ENCODE data around the gene GPC1. TPM values are rescaled to one million over a fixed set of nuclear protein-coding genes. Genes with fewer than 3 reads are reported as not detected.
A peak's percentile ranks its signal among the peaks of the same experiment; 100 is the strongest.

GPC1 gene
- total RNA-seq, 4 donors from 2014 or later = 117 to 153 (median 144) TPM

- WGBS, 2 donors = 41 to 55% methylated on average over 21 to 25 of the region's 31 CpGs
These were observed 43.1 kb upstream of the GPC1 start for GRCh38 chr2:240392084-240392947.

GRCh38 chr2:240392948-240393830 lies 42.3 kb upstream of the GPC1 start:
- no peak overlapping the region for H3K4me3 ChIP-seq
- 84 to 86% methylated on average over 21 to 23 of the region's 23 CpGs for WGBS, 2 donors
- no peaks in the 10 kb centered on the region for H3K27me3 ChIP-seq
- no peaks in the 10 kb centered on the region for H3K36me3 ChIP-seq
- no peaks in the 10 kb centered on the region for H3K9me3 ChIP-seq
- DNase-seq (ENCODE audit: low spot score in 2 of 2) = peak in 1 of 2 donors; percentile 11
- H3K27ac ChIP-seq = peak overlapping the region in 1 of 4 donors; percentile 38
- peaks cover 0 to 19% (median 2%) of the 10 kb centered on the region in 4 donors for H3K4me1 ChIP-seq
- TF ChIP-seq POLR2A (IDR thresholded peaks at IDR 0.05) (no peak), EP300 (IDR thresholded peaks at IDR 0.05) (no peak), CTCF (IDR thresholded peaks at IDR 0.05) (no peak)

More at GRCh38 chr2:240392084-240392947, 43.1 kb upstream of the GPC1 start:
- no peaks in the 10 kb centered on the region for H3K9me3 ChIP-seq
- peaks cover 0 to 22% (median 5%) of the 10 kb centered on the region in 4 donors for H3K4me1 ChIP-seq
- H3K4me3 ChIP-seq = no peak overlapping the region
- DNase-seq (ENCODE audit: low spot score in 2 of 2) = peak in 1 of 2 donors; percentile 11
- H3K27me3 ChIP-seq = no peaks in the 10 kb centered on the region
- H3K27ac ChIP-seq = peak overlapping the region in 2 of 4 donors; percentile 38 to 40
- TF ChIP-seq POLR2A (IDR thresholded peaks at IDR 0.05) (no peak), CTCF (IDR thresholded peaks at IDR 0.05) (no peak), EP300 (IDR thresholded peaks at IDR 0.05) (no peak)
- no peaks in the 10 kb centered on the region for H3K36me3 ChIP-seq

DNA sequence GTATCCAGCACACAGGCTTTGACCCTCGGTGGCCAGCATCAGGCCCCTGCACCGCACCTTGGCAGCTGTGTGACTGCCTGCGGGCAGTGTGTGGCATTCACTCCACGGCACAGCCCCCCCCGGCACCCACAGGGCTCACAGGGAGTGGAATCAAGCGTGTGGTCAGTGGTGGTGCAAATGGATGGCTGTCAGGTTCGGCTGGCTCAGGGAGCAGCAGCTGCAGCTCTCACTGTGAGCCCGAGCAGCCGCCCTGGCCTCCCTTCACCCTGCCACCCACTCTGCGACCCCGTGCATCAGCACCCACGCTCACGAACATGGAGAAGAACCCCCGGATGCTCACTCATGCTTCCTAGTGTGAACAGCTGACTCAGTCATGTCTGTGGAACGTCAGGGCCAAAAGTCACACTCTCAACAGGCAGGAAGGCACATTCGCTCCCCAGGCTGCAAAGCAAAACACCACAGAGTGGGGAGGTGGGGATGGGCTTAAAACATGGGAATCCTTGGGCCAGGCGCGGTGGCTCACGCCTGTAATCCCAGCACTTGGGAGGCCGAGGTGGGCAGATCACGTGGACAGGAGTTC lies 41.5 kb upstream of the GPC1 start:
- TF ChIP-seq CTCF (IDR thresholded peaks at IDR 0.05) (no peak), POLR2A (IDR thresholded peaks at IDR 0.05) (no peak), EP300 (IDR thresholded peaks at IDR 0.05) (no peak)
- H3K27ac ChIP-seq = no peak overlapping the region
- 78 to 81% methylated on average over 13 to 20 of the region's 21 CpGs for WGBS, 2 donors
- H3K4me3 ChIP-seq = no peak overlapping the region
- no peaks in the 10 kb centered on the region for H3K27me3 ChIP-seq
- H3K4me1 ChIP-seq = peaks cover 0 to 20% (median 2%) of the 10 kb centered on the region in 4 donors
- DNase-seq (ENCODE audit: low spot score in 2 of 2) = peak in 1 of 2 donors; percentile 8
- no peaks in the 10 kb centered on the region for H3K36me3 ChIP-seq
- no peaks in the 10 kb centered on the region for H3K9me3 ChIP-seq

GRCh38 chr2:240394549-240394948 lies 40.9 kb upstream of the GPC1 start:
- Histone ChIP-seq H3K4me1 (peaks cover 0 to 20% (median 2%) of the 10 kb centered on the region in 4 donors), H3K27ac (no peak overlapping the region), H3K9me3 (no peaks in the 10 kb centered on the region), H3K4me3 (no peak overlapping the region), H3K27me3 (no peaks in the 10 kb centered on the region), H3K36me3 (no peaks in the 10 kb centered on the region)
- no peak for TF ChIP-seq POLR2A (IDR thresholded peaks at IDR 0.05)
- TF ChIP-seq CTCF (IDR thresholded peaks at IDR 0.05) = no peak
- no peak for TF ChIP-seq EP300 (IDR thresholded peaks at IDR 0.05)
- no peak for DNase-seq (ENCODE audit: low spot score in 2 of 2)
- 94 to 96% methylated on average over 9 of the region's 9 CpGs for WGBS, 2 donors

All from tibial nerve (tissue), 4 donors.